Hypothalamus (tissue), 51 donors: ENCODE measurements around the gene DIP2B.
A peak's percentile ranks its signal among the peaks of the same experiment; 100 is the strongest.
"Not testable (repeated sequence)": the region's sequence is repeated elsewhere in the genome, so short reads cannot be mapped to it uniquely, and the experiment has no call there.

ENCODE experiments used
- DNase-seq, 51 donors: peaks; one replicate each; lab custom pipeline; 2025; lab: John Stamatoyannopoulos, UW

Gene DIP2B

DNA sequence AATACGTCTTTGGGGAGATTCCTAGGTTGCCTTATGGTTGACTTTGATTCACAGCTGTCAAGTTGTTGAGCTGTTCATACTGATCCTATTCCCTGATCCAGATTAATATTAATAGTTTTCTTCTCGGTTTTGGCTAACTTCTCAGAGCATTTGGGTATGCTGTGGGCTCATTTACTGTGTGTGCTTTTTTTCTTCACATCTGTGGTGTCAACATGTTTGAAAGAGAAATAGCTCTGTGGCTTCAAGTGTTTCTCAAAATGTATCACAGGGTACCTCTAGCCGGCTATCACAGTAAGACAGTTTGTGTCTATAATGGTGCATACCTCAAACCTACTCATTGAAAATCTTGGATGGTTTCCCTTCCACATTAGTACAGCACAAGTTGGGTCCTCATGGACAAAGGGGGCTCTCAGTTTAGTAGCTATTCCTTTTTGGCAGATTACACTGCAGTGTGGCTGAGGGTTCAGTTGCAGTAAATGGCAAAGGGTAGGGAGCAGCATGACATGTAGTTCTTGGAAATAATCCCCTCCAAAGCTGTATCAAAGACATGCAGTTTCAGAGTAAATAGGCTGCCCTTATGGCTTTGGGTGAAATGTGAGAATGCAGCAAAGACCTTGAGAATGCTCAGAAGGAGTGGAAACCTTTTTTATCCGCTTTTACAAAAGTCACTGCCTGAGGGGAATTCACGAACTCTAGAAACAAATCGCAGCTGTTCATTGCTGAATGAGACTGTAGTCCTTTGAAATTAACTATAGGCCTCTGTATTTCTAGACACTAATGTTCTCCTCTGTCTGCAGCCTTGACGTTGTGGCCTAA, 156.7 kb downstream of the DIP2B start:
- DNase-seq = peak in 2 of 51 donors; percentile 55 to 62

DNA sequence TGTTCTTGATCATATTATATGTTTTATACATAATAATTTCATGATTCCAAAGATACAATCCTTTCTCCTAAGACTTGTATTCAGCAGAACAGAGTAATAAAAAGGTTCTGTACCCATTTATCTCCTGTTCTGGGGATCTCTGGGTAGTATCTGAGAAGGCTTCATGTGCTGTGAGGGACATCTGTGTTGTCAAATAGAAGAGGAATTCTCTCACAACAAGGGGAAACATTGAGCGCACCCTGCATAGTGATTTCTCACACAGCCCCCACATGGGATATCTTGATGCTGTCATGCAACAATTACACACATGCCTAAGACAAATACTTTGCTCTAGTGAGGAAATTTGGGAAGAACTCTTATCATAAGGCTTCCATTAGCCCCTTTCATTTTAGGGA, 157.3 kb downstream of the DIP2B start:
- DNase-seq = peak in 1 of 51 donors; percentile 51

DNA sequence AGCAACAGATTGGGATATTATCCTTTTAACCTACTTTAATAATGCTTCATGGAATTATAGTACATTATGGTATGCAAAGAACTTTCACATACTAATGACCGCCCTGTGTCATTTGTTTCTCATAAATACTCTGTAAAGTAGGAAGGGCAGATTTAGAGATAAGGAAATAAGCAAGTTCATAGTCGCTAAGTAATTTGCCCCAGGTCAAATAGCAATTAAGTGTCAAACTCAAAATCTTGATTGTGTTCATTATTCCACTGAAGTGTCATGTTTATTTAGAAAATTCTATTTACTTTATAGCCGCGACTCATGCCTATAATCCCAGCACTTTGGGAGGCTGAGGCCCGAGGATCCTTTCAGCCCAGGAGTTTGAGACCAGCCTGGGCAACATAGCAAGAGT, 160.4 kb downstream of the DIP2B start:
- no peak for DNase-seq

DNA sequence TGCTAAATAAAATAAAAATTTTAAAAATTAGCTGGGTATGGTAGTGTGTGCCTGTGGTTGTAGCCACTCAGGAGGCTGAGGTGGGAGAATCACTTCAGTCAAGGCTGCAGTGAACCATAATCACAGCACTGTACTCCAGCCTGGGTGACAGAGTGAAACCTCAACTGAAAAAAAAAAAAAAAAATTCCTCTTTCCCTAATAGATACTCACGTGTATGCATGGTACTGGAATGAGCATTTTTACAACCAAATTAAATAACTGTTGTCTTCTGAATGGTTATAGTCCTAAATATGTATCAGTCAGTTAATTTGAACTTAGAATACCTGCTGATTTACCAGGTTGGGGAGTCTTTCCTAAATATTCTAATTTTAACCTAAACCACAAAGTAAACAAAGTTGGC, 160.8 kb downstream of the DIP2B start:
- DNase-seq = no peak

DNA sequence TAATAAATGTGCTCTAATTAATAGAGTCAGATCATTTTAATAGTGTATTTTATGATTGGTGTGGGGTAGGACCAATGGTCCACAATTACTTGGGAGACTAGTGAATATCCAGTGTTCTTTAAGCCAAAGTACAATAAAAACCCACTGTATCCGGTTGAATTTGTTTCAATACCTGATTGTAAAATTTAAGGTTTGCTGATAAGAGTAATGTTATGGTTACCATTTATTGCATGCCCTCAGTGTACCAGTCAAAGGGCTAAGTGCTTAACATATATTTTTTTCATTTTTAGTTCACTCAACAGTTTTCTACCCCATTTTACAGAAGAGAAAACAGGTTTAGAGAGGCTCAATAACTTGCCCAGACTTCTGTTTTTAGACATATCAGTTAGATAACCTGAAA, 161.2 kb downstream of the DIP2B start:
- no peak for DNase-seq

DNA sequence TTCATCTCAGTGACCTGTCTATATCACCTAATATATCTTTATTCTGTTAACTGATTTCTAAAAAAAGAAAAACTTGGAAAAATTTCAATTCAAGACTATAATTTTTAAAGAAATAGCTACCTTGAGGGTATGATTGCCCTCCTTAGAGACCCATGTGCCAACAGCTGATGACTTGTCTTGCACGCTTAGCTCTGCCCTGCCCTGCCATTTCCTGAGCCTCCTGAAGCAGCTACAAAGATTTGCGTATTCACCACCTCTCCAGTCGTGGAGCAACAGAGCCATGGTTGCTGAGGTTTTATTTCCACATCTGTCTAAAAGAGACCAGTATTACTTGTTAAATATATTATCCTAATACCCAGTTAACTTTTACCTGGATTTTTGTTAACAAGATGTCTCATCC, 167.4 kb downstream of the DIP2B start:
- DNase-seq = no peak

DNA sequence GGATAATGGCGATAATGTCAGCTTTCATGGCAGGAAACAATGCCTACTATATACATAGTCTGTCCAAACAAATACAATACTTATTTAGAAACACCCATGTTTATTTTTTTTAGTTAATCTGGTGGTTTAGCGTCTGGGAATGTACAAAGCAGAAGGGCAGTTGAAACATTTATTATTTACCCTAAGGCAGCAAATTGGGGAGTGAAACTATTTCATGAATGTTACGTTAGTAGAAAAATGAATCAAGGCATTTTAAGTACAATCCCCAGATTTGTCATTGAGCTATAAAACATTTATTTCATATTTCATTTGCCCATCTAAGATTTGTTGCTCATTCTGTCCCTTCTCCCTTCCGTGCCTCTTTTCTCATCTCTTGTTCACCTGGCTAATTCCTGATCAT, 172.0 kb downstream of the DIP2B start:
- no peak for DNase-seq

DNA sequence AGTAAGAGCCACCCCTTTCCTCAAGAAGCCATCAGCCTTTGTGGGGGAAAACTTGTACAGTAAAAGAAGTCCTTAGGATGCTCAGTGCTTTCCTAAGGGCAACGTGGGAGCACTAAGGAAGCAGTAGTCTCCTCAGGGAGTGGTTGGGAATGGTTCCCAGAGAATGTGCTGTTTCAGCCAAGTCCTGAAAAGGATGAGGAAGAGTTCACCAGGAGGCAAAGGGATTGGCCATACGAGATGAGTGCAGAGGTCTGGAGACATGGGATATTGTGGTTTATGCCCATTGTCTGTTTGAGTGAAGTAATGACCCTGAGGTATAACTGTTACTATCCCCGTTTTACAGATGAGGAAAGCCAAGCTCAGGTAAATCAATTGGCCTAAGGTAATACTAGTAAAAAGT, 173.1 kb downstream of the DIP2B start:
- no peak for DNase-seq

DNA sequence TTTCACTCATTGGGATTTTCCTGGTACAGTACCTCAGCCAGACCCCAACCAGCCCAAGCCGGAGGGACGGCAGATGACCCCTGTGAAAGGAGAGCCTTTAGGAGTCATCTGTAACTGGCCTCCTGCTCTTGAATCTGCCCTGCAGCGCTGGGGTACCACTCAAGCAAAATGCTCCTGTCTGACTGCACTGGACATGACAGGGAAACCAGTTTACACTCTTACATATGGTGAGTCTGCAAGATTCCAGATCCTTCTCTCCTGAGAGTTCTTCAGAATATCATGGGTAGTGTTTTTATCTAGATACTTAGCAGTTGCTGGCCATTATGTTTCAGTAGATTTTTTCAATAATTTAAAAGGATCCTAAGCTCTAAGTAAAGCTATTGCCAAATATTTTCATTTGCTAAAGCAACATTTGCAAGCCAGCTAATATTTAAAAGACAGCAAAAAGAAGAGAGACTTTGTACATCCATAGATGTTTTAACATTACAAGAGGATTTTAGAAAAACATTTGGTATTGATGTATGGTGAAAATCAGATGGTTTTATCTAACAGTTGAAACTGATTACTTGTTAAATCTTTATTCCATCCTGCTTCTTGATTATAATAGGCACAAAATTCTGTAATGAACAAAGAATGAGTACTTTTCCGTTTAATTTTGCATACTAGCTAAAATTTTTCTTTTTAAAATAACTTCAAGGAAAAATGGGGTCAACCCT, 174.0 kb downstream of the DIP2B start:
- no peak for DNase-seq

DNA sequence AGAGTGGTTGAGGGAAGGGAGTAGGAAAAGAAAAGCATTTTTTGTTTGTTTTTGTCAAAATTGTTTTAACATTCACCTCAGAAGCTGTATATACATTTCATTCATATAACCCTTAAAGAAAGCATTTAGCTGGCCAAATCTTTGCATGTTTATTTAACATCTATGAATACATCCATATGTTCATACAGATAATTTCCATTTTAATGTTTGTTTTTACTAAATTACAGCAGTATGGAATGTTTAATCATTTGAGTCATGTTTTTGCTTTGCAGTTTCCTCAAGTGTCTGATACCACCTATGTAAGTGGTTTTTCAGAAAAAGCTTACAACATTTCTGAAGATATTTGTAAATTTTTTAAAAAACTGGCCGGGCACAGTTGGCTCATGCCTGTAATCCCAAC, 174.8 kb downstream of the DIP2B start:
- no peak for DNase-seq

DNA sequence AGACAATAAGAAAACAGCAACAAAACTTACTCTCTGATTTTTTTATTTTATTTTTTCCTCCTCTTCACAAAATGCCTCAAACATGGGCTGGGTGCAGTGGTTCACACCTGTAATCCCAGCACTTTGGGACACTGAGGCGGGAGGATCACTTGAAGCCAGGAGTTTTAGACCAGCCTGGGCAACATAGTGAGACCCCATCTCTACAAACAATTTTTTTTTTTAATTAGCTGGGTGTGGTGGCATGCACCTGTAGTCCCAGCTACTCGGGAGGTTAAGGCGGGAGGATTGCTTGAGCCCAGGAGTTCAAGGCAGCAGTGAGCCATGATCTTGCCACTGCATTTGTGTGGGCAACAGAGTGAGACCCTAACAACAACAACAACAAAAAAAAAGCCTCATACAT, 176.3 kb downstream of the DIP2B start:
- DNase-seq = not testable (repeated sequence)

DNA sequence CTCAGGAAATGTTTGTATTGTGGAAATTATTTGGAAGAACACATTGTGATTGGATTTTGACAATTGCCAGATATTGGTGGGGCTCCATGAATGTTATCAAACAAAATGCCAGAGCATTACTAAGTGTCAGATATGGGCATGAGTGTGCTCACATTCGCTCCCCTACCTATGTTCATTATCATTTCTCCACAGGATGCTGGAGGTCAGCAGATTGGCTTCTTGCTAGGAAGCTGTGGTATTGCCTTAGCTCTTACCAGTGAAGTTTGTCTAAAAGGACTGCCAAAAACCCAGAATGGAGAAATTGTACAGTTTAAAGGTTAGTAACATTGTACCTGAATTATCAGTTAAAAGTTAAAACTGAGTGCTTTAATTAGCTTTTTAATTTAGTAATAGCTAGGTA, 180.9 kb downstream of the DIP2B start:
- DNase-seq = no peak

DNA sequence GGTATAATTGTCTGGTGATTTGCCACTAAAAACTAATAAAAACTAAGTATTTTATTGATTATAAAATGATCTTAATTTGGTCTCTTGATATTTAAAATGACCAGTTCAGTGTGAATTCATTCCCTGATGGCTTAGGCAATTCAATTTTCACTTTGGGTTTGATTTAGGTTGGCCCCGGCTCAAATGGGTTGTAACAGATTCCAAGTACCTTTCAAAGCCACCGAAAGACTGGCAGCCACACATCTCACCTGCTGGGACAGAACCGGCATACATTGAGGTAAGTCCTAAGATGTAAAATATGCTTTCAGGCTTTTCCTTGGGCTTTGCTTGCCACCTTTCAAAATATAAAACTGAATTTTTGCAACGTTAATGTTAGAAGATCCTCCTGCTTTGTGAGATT, 181.6 kb downstream of the DIP2B start:
- no peak for DNase-seq

DNA sequence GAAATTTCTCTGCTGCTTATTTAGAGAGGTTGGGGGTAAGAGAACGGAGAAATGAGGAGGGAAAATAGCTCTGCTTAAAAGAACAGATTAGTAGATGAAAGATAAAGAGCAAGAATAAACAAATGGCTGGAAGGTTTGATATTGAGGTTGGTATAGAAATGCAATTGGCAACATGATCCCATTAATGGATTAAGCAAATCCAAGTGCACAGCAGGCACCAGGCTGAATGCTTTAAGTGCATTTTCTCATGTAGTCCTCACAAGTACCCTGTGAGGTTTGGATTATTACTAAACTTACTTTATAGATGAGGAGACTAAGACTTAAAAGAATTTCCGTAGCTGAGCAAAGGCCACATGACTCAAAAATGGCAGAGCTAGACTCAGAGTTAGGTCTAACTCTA, 182.2 kb downstream of the DIP2B start:
- no peak for DNase-seq

DNA sequence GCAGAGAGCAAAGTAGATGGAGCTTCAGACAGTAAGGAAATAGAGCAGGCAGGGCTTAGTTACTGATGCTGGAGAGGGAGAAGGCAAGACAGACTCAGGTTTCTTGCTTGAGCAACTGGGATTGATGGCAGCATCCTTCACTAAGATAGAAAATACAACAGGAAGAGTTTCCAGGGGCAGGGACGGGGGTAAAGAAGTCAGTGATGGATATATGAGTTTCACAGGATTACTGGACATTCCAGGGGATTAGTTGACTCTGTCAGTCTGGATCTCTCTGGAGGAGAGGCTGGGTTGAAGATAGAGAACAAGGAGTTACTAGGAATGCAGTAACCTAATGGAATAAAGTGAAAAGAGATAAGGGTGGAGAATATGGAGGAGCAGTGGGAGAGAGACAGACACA, 184.7 kb downstream of the DIP2B start:
- no peak for DNase-seq

DNA sequence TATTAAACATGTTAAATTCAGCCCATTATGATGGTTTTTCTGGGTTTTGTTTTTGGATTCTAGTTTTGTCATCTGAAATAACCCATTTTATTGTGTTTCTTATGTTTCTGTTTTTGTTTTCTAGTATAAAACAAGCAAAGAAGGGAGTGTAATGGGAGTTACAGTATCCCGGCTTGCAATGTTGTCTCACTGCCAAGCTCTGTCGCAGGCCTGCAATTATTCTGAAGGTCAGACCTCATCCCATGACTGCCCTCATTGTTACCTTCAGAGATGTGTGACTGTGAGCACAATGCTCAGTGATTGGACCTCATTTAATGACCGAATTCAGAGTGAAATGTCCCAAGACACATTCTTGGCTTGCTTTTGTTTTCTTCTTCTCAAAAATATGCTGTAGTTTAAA, 186.1 kb downstream of the DIP2B start:
- peak in 34 of 51 donors; percentile 1 to 74 (median 34) for DNase-seq

DNA sequence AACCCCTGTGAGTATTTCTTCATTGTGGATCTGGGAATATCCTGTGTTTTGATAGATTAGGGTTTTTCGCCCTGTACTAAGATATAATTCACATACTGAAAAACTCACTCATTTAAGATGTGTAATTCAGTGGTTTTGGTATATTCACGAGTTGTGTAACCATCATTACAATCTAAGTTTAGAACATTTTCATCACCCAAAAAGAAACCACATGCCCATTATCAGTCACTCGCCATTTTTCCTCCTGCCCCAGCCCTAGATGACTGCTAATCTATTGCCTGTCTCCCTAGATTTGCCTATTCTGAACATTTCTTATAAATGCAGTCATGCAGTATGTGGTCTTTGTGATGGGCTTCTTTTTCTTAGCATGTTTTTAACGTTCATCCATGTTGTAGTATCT, 191.2 kb downstream of the DIP2B start:
- DNase-seq = no peak

DNA sequence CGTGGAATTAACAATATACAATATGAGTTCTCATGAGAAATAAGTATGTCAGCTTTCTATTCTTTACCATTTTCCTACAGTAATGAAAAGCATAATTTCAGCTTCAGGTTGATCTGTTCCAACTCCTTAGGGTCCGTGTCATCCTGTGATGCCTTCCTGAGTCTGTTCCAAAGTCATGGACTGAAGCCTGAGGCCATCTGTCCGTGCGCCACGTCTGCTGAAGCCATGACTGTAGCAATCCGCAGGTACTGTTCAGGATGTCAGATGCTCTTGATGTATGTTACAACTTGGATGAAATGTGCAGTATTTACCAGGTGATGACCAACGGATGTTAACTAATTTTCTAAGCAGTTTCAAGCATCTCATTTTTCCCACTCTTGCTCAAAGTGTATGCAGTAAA, 192.1 kb downstream of the DIP2B start:
- no peak for DNase-seq

DNA sequence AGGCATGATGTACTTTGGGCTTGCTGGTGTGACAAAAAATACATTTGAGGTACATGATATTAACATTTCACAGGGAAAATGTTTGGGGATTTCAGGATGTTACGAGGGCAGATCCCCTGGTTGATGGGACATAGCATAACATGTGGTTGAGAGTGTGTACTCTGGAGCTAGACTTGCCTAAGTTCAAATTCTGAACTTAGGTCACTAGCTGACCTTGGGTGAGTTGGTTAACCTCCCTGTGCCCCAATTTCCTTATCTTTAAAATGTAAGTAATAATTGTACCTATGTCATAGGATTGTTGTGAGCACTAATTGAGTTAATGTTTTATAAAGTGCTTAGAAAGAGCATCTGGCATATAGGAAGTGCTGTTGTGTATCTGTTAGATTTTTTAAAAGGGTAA, 194.4 kb downstream of the DIP2B start:
- DNase-seq = no peak

DNA sequence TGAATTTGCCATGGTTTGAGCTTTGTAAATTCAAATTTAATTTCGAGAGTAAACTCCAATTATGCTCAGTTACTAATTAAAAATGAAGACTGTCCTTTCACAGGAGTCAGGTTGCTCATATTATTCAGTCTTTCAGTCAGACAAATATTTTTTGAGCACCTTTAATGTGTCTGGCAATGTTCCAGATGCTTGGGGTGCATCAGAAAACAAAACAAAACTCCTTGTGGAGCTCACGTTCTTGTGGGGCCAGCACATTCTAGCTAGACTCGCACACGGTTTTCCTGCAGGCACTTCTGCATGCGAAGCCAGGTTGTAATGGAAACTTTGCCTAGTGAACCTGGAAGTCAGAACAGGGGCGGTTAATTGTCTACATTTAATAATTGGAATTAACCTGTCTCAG, 195.2 kb downstream of the DIP2B start:
- DNase-seq = no peak

DNA sequence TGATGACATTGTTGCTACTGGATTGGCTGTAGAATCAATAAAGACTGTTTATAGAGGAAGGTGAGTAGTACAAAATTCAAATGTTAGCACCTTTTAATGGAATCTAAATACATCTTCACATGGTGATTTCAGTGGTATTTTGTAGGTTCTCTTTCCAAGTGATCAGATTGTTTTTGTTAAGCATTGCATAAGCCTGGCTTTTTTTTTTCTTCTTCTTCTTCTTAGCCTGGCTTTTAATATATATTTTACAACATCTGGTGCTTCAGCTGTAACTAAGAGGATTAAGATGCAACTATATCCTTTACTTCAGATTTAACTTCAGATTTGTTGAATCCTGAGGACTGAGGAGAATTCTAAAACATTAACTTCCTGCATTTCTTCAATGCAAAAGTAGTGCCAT, 201.8 kb downstream of the DIP2B start:
- DNase-seq = no peak

DNA sequence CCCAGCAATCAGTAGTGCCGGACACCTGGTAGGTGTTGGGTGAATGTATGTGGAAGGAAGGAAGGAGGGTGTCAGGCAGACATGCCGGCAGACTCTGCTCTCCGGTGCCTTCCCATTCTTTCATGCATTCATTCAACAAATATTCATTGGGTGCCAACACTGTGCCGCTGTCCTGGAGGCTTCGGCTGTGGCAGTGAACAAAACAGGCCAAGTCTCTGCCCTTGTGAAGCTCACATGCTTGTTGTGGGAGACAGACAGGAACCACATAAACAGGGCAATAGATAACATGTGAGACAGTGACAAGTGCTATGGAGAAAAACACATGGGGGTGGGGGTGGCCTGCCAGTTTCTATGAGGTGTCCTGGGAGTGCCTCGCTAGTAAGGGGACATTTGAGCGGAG, 202.6 kb downstream of the DIP2B start:
- DNase-seq = no peak
